IMR-90 (cell line): ENCODE data around the gene ORC6. TPM values are rescaled to one million over a fixed set of nuclear protein-coding genes. Genes with fewer than 3 reads are reported as not detected.

ENCODE experiments used
- ATAC-seq: fragments of 200-7000 bp; cut with Tn5 transposase; 2 replicates; pipeline ENCODE4 v1.9.1; 2020; ENCODE audit warnings: low read depth, mild to moderate bottlenecking, moderate library complexity
- BruUV-seq: library from RNA; stranded (reverse); fragments of 400-500 nt; replicated peaks from 2 replicates; lab custom pipeline; 2021; lab: Mats Ljungman, UMichigan
- CTCF ChIA-PET: fragments of 300-600 bp; formaldehyde crosslinking; extraction: SDS; loops from one replicate; lab custom pipeline; 2021; ENCODE audit warnings: antibody characterized with exemption; lab: Yijun Ruan, JAX
- POLR2A ChIA-PET: fragments of 300-600 bp; sonication (Branson Sonifier 250); formaldehyde crosslinking; loops from one replicate; lab custom pipeline; 2022; ENCODE audit warnings: antibody characterized with exemption; ENCODE audit not compliant: unreplicated experiment; lab: Charles Lee
- DNase-seq: peaks from one replicate; pipeline ENCODE4 v3.0.0; 2013
- H2AFZ ChIP-seq: replicated peaks from 2 replicates; pipeline ENCODE3; 2013; ENCODE audit warnings: low read length, mild to moderate bottlenecking; ENCODE audit not compliant: poor library complexity
- H2AK5ac ChIP-seq: 2 replicates; pipeline ENCODE4 v1.6.1; 2013; ENCODE audit warnings: low read depth, low read length, inconsistent platforms
- H2AK9ac ChIP-seq: replicated peaks from 2 replicates; pipeline ENCODE3; 2013; ENCODE audit warnings: mild to moderate bottlenecking, low read depth, low read length, moderate library complexity; ENCODE audit not compliant: poor library complexity
- H2BK120ac ChIP-seq: 2 replicates; pipeline ENCODE4 v1.6.1; 2013; ENCODE audit warnings: low read depth, low read length, inconsistent platforms
- H2BK15ac ChIP-seq: 3 replicates; pipeline ENCODE4 v1.6.1; 2013; ENCODE audit warnings: low read depth, low read length, inconsistent platforms
- H2BK20ac ChIP-seq: 2 replicates; pipeline ENCODE4 v1.6.1; 2013; ENCODE audit warnings: low read depth, mild to moderate bottlenecking, inconsistent platforms, low read length, moderate library complexity
- H2BK5ac ChIP-seq: 2 replicates; pipeline ENCODE4 v1.6.1; 2013; ENCODE audit warnings: mild to moderate bottlenecking, low read depth, low read length, inconsistent platforms; ENCODE audit not compliant: poor library complexity, severe bottlenecking
- H3K14ac ChIP-seq: replicated peaks from 2 replicates; pipeline ENCODE4 v1.6.1; 2013; ENCODE audit warnings: low read depth, low read length, inconsistent platforms
- H3K18ac ChIP-seq: 2 replicates; pipeline ENCODE4 v1.6.1; 2013; ENCODE audit warnings: low read depth, low read length, control low read depth
- H3K23ac ChIP-seq: 2 replicates; pipeline ENCODE4 v1.6.1; 2013; ENCODE audit warnings: low read depth, low read length, inconsistent platforms
- H3K27ac ChIP-seq: 2 replicates; pipeline ENCODE4 v1.5.1; 2013; ENCODE audit warnings: mild to moderate bottlenecking, control low read depth, low read length; ENCODE audit not compliant: insufficient read depth
- H3K27me3 ChIP-seq: 2 replicates; pipeline ENCODE4 v1.6.1; 2013; ENCODE audit warnings: low read length; ENCODE audit not compliant: control insufficient read depth, insufficient read depth
- H3K36me3 ChIP-seq: 2 replicates; pipeline ENCODE4 v1.6.1; 2013; ENCODE audit warnings: low read length, mixed read lengths; ENCODE audit not compliant: control insufficient read depth, insufficient read depth
- H3K4ac ChIP-seq: 2 replicates; pipeline ENCODE4 v1.6.1; 2013; ENCODE audit warnings: low read depth, low read length, inconsistent platforms
- H3K4me1 ChIP-seq: 2 replicates; pipeline ENCODE4 v1.6.1; 2013; ENCODE audit warnings: low read length, mixed read lengths; ENCODE audit not compliant: control insufficient read depth, insufficient read depth
- H3K4me2 ChIP-seq: 2 replicates; pipeline ENCODE4 v1.6.1; 2013; ENCODE audit warnings: low read depth, mild to moderate bottlenecking, control low read depth, low read length, moderate library complexity
- H3K4me3 ChIP-seq: 2 replicates; pipeline ENCODE4 v1.5.1; 2013; ENCODE audit warnings: low read depth, mild to moderate bottlenecking, control low read depth, low read length, moderate library complexity; ENCODE audit not compliant: insufficient read depth
- H3K56ac ChIP-seq: 2 replicates; pipeline ENCODE4 v1.6.1; 2013; ENCODE audit warnings: low read length, inconsistent platforms; ENCODE audit not compliant: insufficient read depth; ENCODE audit errors: extremely low read depth
- H3K79me1 ChIP-seq, 2 experiments: 2 replicates each; pipeline ENCODE4 v1.6.1; 2013; ENCODE audit warnings: low read length in 2 of 2, inconsistent platforms in 1 of 2, low read depth in 1 of 2
- H3K9ac ChIP-seq: 2 replicates; pipeline ENCODE4 v1.6.1; 2013; ENCODE audit warnings: low read depth, low read length, control low read depth
- H3K9me1 ChIP-seq: 2 replicates; pipeline ENCODE4 v1.6.1; 2013; ENCODE audit warnings: low read length, inconsistent platforms; ENCODE audit not compliant: insufficient read depth
- H3K9me3 ChIP-seq: 2 replicates; pipeline ENCODE4 v1.6.1; 2013; ENCODE audit warnings: low read length; ENCODE audit not compliant: control insufficient read depth, insufficient read depth
- H4K20me1 ChIP-seq: 2 replicates; pipeline ENCODE4 v1.6.1; 2013; ENCODE audit warnings: low read length, inconsistent platforms; ENCODE audit not compliant: insufficient read depth
- H4K5ac ChIP-seq: 2 replicates; pipeline ENCODE4 v1.6.1; 2013; ENCODE audit warnings: mild to moderate bottlenecking, low read depth, low read length, control low read depth
- H4K8ac ChIP-seq, 2 experiments: 2 replicates each; pipeline ENCODE4 v1.6.1; 2013; ENCODE audit warnings: low read depth in 2 of 2, low read length in 2 of 2, control low read depth in 1 of 2, inconsistent platforms in 1 of 2
- H4K91ac ChIP-seq: 2 replicates; pipeline ENCODE4 v1.6.1; 2013; ENCODE audit warnings: low read depth, low read length, inconsistent platforms; ENCODE audit not compliant: insufficient read depth
- CEBPB ChIP-seq: IDR thresholded peaks from 2 replicates; pipeline ENCODE4 v1.6.1; 2012; ENCODE audit warnings: low read depth, low read length, improper control_type of control experiment
- FOS ChIP-seq: fragments of 150-350 bp; IDR thresholded peaks from 2 replicates; pipeline ENCODE4 v1.6.1; 2016; ENCODE audit warnings: low read depth, low read length
- MAZ ChIP-seq: IDR thresholded peaks from 2 replicates; pipeline ENCODE4 v1.6.1; 2012; ENCODE audit warnings: low read depth, mild to moderate bottlenecking, low read length, improper control_type of control experiment, moderate library complexity, borderline replicate concordance
- NFE2L2 ChIP-seq: fragments of 150-350 bp; IDR thresholded peaks from 2 replicates; pipeline ENCODE4 v1.6.1; 2016; ENCODE audit warnings: low read depth, mild to moderate bottlenecking, low read length
- RCOR1 ChIP-seq: IDR thresholded peaks from 2 replicates; pipeline ENCODE4 v1.6.1; 2012; ENCODE audit warnings: mild to moderate bottlenecking, low read length, improper control_type of control experiment; ENCODE audit not compliant: insufficient replicate concordance
- WGBS, 2 experiments: methylation state at CpG; one replicate each; pipeline versions ENCODE4 v1.1.5 to v1.1.7; 2013; ENCODE audit warnings: missing lambda C conversion rate in 2 of 2; ENCODE audit not compliant: insufficient read length in 1 of 2; ENCODE audit errors: extremely low coverage in 2 of 2; 5-methylcytosine and 5-hydroxymethylcytosine counted together
- dilution Hi-C: fragments of 300-500 bp; cut with HindIII; formaldehyde crosslinking; loops from one replicate; pipeline ENCODE4 v1.14.3; 2018; ENCODE audit warnings: low sequenced_read_pairs; ENCODE audit not compliant: unreplicated experiment
- in situ Hi-C: fragments of 300-500 bp; cut with MboI; formaldehyde crosslinking; loops from 3 replicates; pipeline ENCODE4 v1.14.3; 2019; ENCODE audit warnings: low sequenced_read_pairs, inconsistent platforms, mixed read lengths
- intact Hi-C: fragments of 100-400 bp; cut with micrococcal nuclease; formaldehyde crosslinking; loops from 2 replicates; pipeline ENCODE4 v1.10.0; 2022
- polyA plus RNA-seq, 3 experiments: library from polyadenylated mRNA; depleted of rRNA; stranded (reverse); fragments of >200 nt; gene quantifications; 2 replicates each; pipeline ENCODE4 v1.2.3, GENCODE V29; 2012; ENCODE audit warnings: low replicate concordance in 1 of 3
- total RNA-seq: library from RNA; depleted of rRNA; stranded (reverse); fragments of >200 nt; gene quantifications from 2 replicates; pipeline ENCODE4 v1.2.3, GENCODE V29; 2012

The ORC6 gene
- total and polyA plus RNA-seq, 2 of the 4 experiments (the other 2 are of a cell fraction): 9.0 to 15.9 TPM

- Histone ChIP-seq H3K14ac (no peak overlapping the region), H3K18ac (no peak overlapping the region), H3K27me3 (no peaks in the 10 kb centered on the region), H2BK120ac (no peak overlapping the region), H4K20me1 (no peaks in the 10 kb centered on the region), H4K91ac (no peak overlapping the region), H3K9me1 (peaks cover 9% of the 10 kb centered on the region; the same call in 1 of the 2 replicates), H3K23ac (no peak overlapping the region), H3K4me2 (peak overlapping the region; percentile 46; the same call in 1 of the 2 replicates), H3K27ac (peak overlapping the region; percentile 40; the same call in 1 of the 2 replicates), H3K9ac (no peak overlapping the region), H3K79me1 (no peaks in the 10 kb centered on the region), H2BK20ac (no peak overlapping the region), H4K8ac (peak overlapping the region in 1 of 2 experiments; percentile 72; a peak in 1 of 4 replicates), H3K36me3 (no peaks in the 10 kb centered on the region), H2AK9ac (no peak overlapping the region), H3K4me1 (peaks cover 2% of the 10 kb centered on the region; the same call in 1 of the 2 replicates), H3K9me3 (no peaks in the 10 kb centered on the region), H2AFZ (peak overlapping the region; percentile 49), H2BK15ac (no peak overlapping the region), H2AK5ac (no peak overlapping the region), H4K5ac (no peak overlapping the region), H3K4me3 (no peak overlapping the region), H3K4ac (no peak overlapping the region), H3K56ac (no peak overlapping the region), H2BK5ac (no peak overlapping the region)
- CTCF ChIA-PET: no interaction called here
- POLR2A ChIA-PET: no interaction called here
- 100% methylated on average over 2 of the region's 5 CpGs; no CpG with 5 or more reads in 1 of the 2 experiments for WGBS, 2 experiments
- no TSS peak for BruUV-seq
- intact Hi-C loops: no loop called here
- in situ Hi-C loops: no loop called here
- peak; percentile 80 for DNase-seq
- 0 out of 2 replicates have a peak, but pooled peaks have one; percentile 4 for TF ChIP-seq CEBPB
- peak; percentile 61 for TF ChIP-seq RCOR1
- TF ChIP-seq NFE2L2: no peak
- no peak for TF ChIP-seq MAZ
- peak; percentile 40; the same call in 1 of the 2 replicates for TF ChIP-seq FOS
- peak; percentile 76 for ATAC-seq
- dilution Hi-C loops: no loop called here
Observed at GRCh38 chr16:46650254-46650623, 39.2 kb upstream of the ORC6 start.
